ENCODE measurements around the gene APOL4.

The APOL4 gene

DNA sequence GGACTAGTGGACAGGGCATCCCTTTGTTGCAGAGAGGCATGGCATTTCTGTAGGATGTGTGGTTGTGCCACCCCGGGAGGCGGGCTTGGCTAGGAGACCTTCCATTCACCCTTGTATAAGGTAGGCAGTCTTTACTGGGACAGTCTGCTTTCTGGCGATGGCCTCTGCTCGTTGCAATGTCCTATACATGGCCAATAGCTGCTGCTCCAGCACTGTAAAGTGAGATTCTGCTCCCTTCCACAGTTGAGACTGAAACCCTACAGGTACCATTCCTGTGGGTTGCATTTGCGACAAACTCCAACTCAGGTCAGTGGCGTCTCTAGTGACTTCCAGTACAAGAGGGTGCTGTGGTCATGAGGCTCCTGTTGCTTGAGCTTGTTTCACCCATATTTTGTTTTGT is 20.7 kb downstream of the APOL4 start:
- TF ChIP-seq, protein P1, sequence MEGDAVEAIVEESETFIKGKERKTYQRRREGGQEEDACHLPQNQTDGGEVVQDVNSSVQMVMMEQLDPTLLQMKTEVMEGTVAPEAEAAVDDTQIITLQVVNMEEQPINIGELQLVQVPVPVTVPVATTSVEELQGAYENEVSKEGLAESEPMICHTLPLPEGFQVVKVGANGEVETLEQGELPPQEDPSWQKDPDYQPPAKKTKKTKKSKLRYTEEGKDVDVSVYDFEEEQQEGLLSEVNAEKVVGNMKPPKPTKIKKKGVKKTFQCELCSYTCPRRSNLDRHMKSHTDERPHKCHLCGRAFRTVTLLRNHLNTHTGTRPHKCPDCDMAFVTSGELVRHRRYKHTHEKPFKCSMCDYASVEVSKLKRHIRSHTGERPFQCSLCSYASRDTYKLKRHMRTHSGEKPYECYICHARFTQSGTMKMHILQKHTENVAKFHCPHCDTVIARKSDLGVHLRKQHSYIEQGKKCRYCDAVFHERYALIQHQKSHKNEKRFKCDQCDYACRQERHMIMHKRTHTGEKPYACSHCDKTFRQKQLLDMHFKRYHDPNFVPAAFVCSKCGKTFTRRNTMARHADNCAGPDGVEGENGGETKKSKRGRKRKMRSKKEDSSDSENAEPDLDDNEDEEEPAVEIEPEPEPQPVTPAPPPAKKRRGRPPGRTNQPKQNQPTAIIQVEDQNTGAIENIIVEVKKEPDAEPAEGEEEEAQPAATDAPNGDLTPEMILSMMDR (conservative IDR thresholded peaks at IDR 0.05; ENCODE audit: low read depth, low read length): no peak
- DNase-seq (ENCODE audit: low read depth): no peak
- no peak overlapping the region for H3K4me3 ChIP-seq (ENCODE audit: low read length)

DNA sequence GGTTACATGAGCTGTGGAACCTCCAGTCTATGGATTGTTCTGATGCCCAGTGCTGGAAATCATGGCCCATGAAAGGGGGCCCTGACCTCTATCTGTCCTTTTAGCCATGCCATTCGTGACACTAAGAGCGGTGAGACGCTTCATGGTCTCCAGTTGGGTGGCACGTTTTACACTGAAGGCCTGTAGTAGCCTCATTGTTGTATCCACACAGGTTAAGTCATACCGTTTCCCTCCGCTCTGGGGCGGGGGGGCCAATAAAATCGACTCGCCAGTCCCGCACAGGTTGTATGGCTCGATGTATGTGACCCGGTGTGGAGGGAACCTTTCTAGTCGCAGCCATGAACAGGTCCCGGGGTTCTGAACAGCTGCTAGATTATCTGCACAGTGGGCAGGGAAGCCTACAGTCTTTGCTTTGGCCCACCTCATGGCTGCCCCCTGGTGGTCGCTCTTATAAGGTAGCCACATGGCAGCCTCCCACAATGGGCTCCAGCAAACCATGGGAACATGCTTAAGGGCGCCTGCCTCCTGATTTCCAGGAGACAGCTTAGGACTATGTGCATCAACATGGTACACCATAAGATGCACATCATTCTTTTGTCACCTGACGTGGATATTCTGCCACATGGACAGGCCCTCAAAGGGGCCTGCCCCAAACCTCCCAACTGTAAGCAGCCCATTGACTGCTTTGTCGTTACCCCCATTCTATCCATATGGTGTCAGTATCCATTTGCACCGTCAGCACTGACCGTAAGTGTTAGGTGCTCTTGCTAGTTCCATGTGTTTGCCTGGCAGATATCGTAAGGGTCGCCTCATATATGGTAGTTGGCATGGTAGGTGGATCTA is 21.4 kb downstream of the APOL4 start:
- TF ChIP-seq, protein P1 (conservative IDR thresholded peaks at IDR 0.05; ENCODE audit: low read depth, low read length): peak; percentile 73
- DNase-seq (ENCODE audit: low read depth): no peak

DNA sequence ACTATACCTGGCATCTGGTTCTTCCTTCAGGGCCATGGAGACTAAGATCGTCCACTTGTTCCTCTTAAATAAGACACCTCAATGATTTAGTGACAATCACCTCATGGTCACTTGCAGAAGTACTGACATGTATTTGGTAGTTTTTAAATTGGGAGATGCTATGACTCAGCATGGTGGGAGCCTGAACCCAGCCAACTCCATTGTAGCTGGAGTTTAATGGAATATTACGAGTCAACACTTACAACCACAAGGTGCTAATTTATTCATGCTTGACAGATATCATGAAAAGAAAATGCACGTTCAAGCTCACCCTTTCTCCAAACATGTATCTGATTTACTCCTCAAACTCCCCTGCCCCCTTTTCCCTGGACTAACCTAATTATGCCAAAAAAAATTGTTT is 24.4 kb downstream of the APOL4 start:
- H3K4me3 ChIP-seq (ENCODE audit: low read length): no peak overlapping the region
- TF ChIP-seq, protein P1 (conservative IDR thresholded peaks at IDR 0.05; ENCODE audit: low read depth, low read length): no peak
- DNase-seq (ENCODE audit: low read depth): no peak

More for the DNA sequence above, 21.4 kb downstream of the APOL4 start:
- no peak overlapping the region for H3K4me3 ChIP-seq (ENCODE audit: low read length)

DNA sequence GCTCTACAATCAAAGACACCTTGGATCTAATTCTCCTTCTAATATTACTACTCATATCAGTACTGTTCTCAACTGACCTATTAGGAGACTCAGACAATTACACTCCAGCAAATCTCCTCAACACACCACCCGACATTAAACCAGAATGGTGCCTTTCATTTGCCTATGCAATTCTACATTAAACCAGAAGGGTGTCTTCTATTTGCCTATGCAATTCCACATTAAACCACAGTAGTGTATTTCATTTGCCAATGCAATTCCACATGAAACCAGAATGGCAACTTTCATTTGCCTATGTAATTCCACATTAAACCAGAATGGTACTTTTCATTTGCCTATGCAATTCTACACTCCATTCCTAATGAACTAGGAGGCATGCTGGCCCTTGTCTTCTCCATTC is 25.7 kb downstream of the APOL4 start:
- TF ChIP-seq, protein P1 (conservative IDR thresholded peaks at IDR 0.05; ENCODE audit: low read depth, low read length): no peak

DNA sequence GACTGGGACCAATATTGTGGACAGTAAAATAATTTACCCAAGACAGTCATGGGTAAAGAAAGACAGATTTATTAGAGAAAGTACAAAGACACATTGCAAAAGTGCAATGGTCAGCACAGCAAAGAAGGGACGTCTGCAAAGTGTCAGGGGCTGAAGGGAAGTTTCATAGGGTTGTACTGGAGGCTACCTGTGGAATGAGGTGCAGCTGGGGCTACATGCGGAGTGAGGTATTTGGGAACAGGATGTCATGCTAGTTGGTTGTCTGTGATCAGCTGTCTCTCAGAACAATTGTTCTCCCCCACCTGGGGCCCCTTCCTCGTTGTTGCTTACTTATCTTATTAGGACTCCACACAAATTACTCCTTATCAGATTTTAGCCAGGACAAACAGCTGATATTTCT is 29.7 kb downstream of the APOL4 start:
- no peak for DNase-seq (ENCODE audit: low read depth)
- TF ChIP-seq, protein P1 (conservative IDR thresholded peaks at IDR 0.05; ENCODE audit: low read depth, low read length): no peak
- H3K4me3 ChIP-seq (ENCODE audit: low read length): no peak overlapping the region

More for the DNA sequence above, 25.7 kb downstream of the APOL4 start:
- no peak overlapping the region for H3K4me3 ChIP-seq (ENCODE audit: low read length)
- no peak for DNase-seq (ENCODE audit: low read depth)

DNA sequence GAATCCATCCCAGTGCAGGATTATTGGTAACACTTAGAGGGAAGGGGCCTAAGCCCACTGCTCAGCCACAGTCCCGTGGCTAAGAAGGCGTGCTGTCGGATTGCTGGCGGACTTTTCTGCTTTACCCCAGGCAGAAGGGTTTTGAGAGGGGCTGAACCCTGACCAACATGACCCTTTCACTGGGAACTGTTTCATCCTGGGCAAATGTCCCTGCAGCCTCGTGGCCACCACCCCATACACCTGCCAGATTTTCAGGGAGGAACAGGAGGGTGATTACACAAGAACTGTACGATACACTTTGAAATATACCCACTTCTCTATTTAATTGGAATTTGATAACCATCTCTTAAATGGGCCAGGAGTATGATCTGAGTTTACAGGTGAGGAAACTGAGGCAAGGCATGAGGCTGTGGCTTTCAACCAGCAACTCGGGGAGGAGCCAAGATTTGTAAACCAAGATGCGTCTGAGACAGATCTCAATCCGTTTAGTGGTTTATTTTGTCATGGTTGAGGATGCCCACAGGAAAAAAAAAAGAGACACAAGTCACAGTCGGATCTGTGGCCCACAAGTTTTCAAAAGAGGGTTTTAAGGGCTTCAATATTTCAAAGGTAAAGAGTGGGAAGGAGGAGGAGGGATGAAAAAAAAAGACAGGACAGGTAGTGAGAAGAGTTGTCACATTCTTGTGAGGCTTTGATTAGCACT is 34.9 kb downstream of the APOL4 start:
- TF ChIP-seq, protein P1 (conservative IDR thresholded peaks at IDR 0.05; ENCODE audit: low read depth, low read length): no peak
- no peak for DNase-seq (ENCODE audit: low read depth)

More for the DNA sequence above, 34.9 kb downstream of the APOL4 start:
- no peak overlapping the region for H3K4me3 ChIP-seq (ENCODE audit: low read length)

All from retinal pigment epithelial cell (primary cell).